Activated T-helper 1 cell treated with Interleukin-2 at 50 U/mL for 16 hours (primary cell): ENCODE measurements around the gene VRTN.
A peak's percentile ranks its signal among the peaks of the same experiment; 100 is the strongest.
"Not testable (repeated sequence)": the region's sequence is repeated elsewhere in the genome, so short reads cannot be mapped to it uniquely, and the experiment has no call there.

ENCODE experiments used
- DNase-seq: peaks from one replicate; pipeline ENCODE4 v3.0.0-alpha.2; 2020; ENCODE audit warnings: low read depth

The VRTN gene, protein sequence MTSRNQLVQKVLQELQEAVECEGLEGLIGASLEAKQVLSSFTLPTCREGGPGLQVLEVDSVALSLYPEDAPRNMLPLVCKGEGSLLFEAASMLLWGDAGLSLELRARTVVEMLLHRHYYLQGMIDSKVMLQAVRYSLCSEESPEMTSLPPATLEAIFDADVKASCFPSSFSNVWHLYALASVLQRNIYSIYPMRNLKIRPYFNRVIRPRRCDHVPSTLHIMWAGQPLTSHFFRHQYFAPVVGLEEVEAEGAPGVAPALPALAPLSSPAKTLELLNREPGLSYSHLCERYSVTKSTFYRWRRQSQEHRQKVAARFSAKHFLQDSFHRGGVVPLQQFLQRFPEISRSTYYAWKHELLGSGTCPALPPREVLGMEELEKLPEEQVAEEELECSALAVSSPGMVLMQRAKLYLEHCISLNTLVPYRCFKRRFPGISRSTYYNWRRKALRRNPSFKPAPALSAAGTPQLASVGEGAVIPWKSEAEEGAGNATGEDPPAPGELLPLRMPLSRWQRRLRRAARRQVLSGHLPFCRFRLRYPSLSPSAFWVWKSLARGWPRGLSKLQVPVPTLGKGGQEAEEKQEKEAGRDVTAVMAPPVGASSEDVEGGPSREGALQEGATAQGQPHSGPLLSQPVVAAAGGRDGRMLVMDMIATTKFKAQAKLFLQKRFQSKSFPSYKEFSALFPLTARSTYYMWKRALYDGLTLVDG

DNA sequence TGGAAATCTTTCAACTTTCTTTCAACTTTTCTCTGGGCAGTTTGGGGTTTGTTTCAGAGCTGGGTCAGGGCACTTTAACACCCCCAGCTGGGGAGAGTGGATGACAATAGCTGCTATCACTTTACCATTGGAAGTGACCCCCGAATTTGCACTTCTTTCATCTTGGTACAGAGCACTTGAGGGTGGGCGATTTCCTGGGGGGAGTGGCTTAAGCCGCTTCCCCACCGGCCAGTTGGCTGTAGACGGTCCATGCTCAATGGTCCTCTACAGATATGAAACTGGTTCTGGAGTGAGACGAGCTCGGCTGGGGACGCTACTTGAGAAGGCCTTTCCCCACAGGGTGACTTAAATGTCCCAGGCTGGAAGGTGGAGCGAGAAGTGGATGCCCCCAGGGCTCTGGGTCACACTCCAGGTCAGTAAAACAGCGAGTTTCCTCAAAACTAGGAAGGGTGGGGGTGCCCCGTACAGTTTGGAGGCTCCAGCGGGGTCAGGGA lies at the start of gene VRTN:
Gene VRTN (plus strand): TSS at position 231 of the 494 bp plus-strand sequence. CDS start 8,313 bp downstream, outside the sequence.
- DNase-seq: no peak

DNA sequence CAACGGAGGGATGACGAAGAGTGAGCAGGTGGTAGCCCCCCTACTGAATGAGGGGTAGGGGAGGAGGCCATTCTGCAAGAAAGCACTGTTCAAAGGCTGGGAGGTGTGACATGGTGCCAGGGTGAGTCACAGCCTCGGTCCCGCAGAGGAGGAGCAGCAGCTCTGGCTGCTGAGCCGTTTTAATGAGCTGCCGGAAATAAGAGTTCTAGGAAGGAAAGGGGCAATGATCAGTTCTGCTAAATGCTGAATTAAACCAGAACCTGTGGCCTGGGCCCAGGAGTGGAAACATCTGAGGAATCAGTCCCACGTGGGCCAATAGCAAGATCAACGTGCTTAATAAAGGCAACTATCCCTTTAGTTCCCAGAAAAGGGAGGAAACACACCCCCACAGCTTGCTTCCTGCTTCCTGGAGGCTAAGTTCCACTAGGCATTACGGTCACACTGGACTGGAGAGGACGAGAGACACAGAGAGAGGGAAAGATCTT lies 49.2 kb upstream of the VRTN start:
- DNase-seq: peak; percentile 12

DNA sequence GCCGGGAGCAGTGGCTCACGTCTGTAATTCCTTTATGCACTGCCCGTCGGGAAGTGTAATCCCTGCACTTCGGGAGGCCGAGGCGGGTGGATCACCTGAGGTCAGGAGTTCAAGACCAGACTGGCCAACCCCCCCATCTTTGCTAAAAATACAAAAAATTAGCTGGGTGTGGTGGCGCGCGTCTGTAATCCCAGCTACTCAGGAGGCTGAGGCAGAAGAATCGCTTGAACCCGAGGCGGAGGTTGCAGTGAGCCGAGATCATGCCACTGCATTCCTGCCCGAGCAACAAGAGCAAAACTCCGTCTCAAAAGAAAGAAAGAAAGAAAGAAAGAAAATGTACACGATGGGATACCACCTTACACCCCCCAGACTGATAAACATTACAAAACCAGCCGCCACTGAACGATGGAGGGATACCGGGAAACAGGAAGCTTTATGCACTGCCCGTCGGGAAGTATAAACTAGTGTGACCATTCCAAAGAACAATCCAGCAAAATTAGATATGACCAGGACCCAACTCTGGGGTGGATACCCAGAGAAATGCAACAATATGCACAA lies 46.6 kb upstream of the VRTN start:
- DNase-seq: no peak

DNA sequence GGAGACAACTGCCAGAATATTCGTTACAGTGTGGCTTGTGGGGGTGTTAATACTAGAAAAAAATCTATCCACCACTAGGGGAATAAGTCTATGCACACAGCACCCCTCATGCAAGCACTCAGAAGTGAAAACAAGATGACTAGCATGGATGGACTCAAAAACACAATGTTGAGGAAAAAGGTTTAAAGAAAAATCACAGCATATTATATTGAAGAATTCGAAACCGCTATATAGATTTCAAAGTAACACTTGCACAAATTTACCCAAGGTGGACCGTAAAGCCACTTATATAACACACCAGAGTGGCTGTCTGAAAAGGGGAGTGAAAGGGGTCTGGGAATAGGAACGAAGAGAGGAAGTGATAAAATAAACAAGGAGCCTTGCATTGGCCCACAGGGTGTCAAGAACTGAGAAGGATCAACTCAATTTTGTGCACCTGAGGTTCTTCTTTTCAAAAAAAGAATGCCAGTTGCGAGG lies 46.1 kb upstream of the VRTN start:
- no peak for DNase-seq

DNA sequence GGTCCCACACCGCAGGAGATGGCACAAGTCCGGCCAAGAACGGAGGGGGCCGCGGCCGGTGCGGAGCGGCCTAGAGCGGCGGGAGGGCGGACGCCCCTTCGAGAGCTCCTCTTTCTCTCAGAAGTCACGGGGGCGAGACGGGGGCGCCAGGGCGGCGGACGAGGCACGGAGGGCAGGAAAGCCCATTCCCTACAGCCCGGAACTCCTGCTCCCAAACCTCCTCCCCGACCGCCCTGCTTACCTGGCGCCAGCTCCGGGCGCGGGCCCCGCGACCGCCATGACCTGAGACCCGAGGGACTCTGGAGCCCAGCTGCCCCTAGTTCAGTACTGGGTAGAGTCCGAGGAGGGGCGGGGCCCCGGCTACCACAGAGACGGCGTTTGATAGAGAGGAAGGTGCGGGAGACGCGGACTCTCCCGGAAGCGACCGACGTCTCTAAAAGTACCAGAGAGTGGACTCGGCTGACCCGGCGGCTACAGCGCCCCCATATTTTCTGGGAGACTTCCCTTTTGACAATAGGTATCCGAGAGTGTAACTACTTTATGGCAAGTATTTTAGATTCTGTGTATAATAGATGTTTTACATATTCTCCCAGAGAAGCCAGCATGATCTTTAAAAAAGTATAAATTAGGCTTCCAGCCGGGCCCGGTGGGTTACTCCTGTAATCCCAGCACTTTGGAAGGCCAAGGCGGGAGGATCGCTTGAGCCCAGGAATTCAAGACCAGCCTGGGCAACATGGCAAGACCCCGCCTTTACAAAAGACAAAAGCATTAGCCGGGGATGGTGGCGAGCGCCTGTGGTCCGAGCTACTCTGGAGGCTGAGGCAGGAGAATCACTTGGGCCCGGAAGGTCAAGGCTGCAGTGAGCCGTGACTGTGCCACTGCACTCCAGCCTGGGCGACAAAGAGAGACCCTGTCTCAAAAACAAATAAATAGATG lies 45.4 kb upstream of the VRTN start, which contains the start of gene ABCD4:
Gene ABCD4 (minus strand): TSS at position 301 of the 936 bp plus-strand sequence. CDS start 22 bp downstream, at position 279.
- peak; percentile 78 for DNase-seq

DNA sequence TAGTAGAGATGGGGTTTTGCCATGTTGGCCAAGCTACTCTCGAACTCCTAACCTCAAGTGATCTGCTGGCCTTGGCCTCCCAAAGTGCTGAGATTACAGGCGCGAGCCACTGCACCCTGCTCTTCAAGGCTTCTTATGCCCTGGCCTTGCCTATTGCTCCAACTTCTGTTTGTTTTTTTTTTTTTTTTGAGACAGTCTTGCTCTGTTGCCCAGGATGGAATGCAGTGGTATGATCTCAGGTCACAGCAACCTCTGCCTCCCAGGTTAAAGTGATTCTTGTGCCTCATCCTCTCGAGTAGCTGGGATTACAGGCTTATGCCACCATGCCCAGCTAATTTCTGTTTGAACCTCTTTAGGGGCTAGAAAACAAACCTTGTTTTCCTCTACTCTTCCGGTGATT lies 39.6 kb upstream of the VRTN start:
- DNase-seq: no peak

DNA sequence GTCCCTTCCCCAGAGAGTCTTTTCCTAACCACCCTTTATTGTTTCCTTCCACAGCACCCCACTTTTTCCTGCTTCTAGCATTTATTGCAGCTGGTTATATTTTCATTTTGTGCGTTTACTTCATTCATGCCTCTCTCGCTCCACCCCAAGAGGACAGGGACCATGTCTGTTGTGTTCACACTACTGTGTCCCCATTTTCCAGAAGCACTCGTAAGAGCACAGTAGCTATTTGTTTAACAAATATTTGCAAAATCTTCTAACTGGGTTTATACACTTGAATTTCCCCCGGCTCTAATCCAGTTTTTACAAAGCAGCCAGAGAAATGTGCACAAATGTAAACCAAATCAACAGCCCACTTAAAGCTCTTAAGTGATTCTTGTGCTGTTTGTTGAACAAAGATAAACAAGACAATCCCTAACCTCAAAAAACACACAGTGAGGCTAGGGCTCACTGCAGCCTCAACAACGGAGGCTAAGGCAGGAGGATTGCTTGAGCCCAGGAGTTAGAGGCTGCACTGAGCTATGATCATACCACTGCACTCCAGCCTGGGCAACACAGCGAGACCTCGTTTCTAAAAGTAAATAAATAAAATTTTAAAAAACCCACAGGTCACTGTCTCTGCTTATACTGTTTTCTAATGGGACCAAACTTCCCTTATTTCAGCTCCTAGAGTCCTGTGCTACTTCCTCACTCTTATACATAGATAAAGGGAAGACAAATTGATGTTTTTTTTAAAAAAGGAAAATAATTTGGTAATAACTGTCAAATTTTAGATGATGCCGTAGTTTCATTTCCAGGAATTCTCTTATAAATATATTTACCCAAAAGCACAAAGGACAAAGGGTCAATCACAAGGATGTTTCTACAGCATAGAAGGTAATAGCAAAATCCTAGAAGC lies 38.9 kb upstream of the VRTN start:
- DNase-seq: no peak

DNA sequence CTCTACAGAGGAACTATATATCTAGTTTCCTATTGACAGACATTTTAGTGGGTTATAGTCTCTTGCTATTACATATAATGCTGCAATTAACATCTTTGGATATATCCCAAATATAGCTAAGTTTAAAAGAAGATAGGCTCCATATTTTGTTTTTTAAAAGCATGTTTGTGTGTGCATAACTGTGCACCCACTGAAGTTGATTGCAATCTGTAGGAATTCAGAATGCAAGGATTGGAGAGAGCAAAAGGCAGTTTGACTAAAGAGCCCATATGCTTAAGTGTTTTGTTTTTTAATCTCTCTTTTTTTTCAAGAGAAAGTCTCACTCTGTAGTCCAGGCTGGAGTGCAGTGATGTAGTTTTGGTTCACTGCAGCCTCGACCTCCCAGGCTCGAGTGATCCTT lies 36.1 kb upstream of the VRTN start:
- DNase-seq: no peak

DNA sequence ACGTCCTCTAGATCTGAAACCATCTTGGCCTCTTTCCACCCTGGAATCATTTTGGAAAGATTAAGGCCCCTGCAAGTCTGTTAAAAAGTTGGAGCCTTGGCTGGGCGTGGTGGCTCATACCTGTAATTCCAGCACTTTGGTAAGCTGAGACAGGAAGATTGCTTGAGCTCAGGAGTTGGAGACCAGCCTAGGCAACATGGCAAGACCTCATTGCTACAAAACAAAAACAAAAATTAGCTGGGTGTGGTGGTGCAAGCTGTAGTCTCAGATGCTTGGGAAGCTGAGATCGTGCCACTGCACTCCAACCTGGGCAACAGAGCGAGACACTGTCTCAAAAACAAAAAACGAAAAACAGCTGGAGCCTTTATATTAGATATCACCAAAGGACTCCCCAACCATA lies 34.7 kb upstream of the VRTN start:
- DNase-seq: no peak

DNA sequence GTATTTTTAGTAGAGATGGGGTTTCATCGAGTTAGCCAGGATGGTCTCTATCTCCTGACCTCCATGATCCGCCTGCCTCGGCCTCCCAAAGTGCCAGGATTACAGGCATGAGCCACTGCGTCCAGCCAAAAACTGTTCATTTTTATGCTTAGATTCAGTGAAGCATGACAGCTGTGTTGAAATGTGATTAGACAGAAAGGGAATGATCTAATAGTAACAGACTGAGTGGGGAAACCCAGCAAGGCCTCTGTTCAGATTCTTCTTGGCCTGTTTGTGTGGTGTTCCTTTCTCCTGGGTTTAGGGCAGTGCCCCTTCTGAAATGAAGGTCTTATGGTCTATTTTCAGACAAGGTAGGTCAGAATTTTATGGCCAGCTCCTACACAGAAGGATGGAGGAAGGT lies 33.7 kb upstream of the VRTN start:
- DNase-seq: no peak

DNA sequence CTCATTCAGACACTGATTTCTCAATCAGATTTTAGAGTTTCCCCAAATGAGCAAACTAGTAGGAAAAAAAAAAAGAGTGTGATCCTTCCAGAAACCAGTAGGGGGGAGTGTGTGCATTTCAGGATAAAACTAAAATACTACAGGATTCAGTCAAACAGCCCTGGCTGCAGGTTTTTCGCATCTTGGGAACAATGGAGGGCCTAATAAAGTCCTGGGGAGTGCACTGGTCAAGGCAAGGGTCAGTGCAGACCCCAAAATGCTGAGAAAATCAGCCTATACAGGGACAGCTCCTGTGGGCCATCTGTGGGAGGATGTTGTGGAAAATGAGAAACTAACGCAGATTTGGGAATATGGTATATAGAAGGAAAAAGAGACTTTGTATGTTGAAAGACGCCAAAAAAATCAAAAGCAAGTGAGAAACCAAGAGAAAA lies 23.3 kb upstream of the VRTN start:
- no peak for DNase-seq

DNA sequence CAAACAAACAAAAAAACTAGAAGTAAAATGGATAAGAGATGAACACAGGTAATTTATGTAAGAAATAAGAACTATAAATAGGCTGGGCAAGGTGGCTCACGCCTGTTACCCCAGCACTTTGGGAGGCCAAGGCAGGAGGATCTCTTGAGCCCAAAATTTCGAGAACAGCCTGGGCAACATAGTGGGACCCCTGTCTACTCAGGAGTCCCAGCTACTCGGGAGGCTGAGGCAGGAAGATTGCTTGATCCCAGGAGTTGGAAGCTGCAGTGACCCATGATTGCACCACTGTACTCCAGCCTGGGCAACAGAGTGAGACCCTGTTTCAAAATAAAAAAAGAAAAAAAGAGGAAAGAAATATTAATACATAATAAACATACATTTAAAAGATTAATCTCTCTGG lies 22.8 kb upstream of the VRTN start:
- DNase-seq: no peak

DNA sequence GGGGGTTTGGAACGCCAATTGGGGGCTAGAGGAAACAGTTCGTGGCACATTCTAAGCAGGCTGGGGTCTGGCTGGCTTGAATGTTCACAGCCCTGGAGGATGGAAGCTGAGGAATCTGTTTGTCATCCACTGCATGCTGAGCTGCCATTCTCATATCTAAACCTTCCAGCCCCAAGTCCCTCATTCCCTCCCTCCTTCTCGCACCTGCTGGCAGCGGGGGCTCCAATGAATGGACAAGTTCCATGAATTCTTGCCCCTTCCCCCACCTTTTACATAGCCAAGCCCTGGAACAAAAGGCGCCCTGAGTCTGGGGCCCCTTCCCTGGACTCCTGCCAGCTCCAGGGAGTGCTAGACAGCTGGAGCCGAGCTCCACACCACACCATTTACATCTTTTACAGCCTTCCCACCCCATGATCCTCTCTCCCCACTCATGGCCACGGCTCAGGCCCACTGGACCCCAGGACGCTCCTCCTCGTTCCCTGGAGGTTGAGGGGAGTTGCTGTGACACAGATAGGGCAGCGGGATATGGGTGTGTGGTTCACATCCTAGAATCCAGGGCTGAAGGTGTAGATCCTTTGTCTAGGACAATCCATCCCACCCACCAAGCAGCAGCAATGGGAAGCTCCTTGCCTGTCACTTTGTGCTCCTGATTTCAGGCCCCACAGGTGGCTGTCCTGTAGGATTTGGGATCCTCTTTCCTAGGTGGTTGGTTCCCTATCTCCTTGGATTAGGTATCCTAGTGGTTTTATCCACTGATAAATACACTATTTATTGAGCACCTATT lies 21.7 kb upstream of the VRTN start:
- DNase-seq: no peak

DNA sequence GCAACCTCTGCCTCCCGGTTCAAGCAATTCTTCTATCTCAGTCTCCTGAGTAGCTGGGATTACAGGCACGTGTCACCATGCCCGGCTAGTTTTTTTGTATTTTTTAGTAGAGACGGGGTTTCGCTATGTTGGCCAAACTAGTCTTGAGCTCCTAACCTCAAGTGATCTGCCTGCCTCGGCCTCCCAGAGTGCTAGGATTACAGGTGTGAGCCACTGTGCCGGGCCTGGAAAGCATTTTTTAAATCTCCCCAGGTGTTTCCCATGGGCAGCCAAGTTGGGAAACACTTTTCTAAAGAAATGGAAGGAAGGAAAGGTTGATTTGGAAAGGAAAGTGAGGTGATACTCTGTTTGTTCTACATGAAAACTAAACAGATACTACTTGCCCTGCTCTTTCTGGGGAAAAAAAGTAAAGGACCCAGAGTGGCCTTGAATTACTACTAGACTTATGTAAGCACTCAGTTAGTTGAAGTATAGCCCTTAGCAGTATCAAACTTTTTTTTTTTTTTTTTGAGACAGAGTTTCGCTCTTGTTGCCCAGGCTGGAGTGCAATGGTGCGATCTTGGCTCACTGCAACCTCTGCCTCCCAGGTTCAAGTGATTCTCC lies 18.2 kb upstream of the VRTN start:
- not testable (repeated sequence) for DNase-seq

DNA sequence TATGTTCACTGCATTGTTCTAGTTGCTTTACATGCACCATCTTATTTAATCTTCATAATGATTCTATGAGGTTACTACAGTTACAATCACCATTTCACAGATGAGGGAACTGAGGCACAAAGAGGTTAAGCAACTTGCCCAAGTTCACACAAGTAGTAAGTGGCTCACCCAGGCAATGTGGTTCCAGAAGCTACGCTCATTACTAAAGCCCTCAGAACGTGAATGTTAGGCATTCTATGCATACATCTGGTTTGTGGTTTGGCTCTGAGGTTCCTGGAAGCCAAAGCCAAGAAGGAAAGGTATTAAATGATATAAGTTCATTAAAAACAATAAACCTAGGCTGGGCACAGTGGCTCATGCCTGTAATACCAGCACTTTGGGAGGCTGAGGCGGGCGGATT lies 14.4 kb upstream of the VRTN start:
- DNase-seq: no peak

DNA sequence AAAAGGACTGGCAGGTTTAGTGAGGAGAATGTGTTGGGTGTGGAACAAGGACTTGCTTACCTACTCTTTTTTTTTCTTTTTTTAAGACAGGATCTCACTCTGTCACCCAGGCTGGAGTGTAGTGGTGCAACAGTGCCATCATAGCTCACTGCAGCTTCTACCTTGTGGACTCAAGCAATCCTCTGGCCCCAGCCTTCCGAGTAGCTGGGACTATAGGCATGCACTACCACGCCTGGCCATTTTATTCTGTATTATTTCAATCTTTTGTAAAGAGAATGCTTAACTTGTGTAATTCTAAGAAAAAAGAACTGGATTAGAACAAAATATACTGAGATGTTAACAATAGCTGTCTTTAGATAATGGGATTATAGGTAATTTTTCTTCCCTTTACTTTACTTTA lies 1.9 kb upstream of the VRTN start:
- DNase-seq: no peak

DNA sequence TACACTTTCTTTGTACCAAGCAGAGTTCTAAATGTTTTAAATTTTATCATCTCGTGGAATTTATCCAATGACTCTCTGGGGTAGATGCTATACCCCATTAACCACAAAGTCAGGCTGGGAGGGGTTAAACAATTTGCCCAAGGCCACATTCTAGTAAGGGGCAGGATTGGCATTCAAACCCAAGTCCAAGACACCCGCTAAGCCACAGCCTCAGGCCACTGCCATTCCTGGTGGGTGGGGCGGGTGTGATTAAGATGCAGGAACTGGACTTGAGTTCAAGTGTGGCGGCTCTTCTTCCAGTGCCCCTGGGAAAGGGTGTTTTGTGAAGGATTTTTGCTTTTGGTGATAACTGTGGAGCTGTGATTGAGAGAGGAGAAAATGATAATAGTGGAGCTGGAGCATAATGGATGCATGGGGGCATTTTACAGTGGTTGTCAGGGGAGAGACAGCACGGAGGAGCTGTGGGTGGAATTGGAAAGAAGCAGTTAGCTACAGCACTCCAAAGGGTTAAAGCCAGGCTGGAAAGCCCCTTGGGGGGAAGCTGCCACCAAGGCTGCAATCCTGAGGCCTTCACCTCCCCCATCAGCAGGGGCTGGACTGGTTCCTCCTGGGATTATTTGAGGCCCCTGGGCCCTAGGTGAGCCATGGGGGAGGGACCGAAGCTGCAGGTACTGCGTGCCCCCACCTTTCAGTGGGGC lies 1.0 kb upstream of the VRTN start:
- no peak for DNase-seq

DNA sequence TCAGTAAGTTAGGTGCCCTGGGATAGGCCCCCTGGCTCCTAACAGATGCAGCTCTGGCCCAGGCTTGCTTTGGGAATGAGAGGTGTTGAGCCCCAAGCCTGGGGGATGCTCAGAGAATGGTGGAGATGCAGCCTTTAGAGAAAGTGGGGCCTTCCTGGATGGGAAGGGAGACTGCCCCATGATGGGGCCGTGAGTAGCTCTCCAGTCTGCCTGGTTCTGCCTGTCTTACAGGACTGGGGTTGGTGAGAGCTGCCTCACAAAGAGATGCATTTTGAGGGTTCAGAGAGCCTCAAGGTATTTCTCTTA lies 523 bp upstream of the VRTN start:
- no peak for DNase-seq
